HEK293 (cell line): ENCODE data around the gene CRMP1.
A peak's percentile ranks its signal among the peaks of the same experiment; 100 is the strongest.

Experiments used
- CTCF ChIA-PET: fragments of 350-600 bp; formaldehyde crosslinking; extraction: SDS; loops from one replicate; lab custom pipeline; 2021; ENCODE audit warnings: antibody characterized with exemption; lab: Yijun Ruan, JAX
- POLR2A ChIA-PET: fragments of 300-600 bp; formaldehyde crosslinking; extraction: SDS; loops from one replicate; lab custom pipeline; 2020; ENCODE audit warnings: antibody characterized with exemption, inconsistent platforms; lab: Yijun Ruan, JAX
- H3K27ac ChIP-seq: fragments of 200-500 bp; sonication (Bioruptor generic); 2 replicates; pipeline ENCODE4 v1.5.1; 2014; ENCODE audit warnings: low read depth, low read length, control low read depth, inconsistent platforms; ENCODE audit errors: extremely low read depth
- H3K36me3 ChIP-seq, 2 experiments: fragments of 200-500 bp in 1 of 2; sonication (Bioruptor generic) in 1 of 2; 1 replicate in 1 of 2; 2 replicates in 1 of 2; pipeline ENCODE4 v1.5.1; 2014 to 2017; ENCODE audit warnings: inconsistent platforms in 2 of 2, low read length in 2 of 2; ENCODE audit not compliant: control insufficient read depth in 2 of 2, insufficient read depth in 1 of 2
- H3K4me1 ChIP-seq: fragments of 200-500 bp; sonication (Bioruptor generic); 2 replicates; pipeline ENCODE4 v1.5.1; 2014; ENCODE audit warnings: mild to moderate bottlenecking, low read length, inconsistent platforms; ENCODE audit not compliant: control insufficient read depth, insufficient read depth
- H3K4me3 ChIP-seq: 2 replicates; pipeline ENCODE4 v1.5.1; 2011; ENCODE audit warnings: low read depth, mild to moderate bottlenecking, control low read depth, low read length, moderate library complexity
- H3K9me3 ChIP-seq: fragments of 200-500 bp; sonication (Bioruptor generic); 2 replicates; pipeline ENCODE4 v1.5.1; 2014; ENCODE audit warnings: low read depth, low read length, inconsistent platforms; ENCODE audit not compliant: control insufficient read depth, insufficient read depth
- HOXD13 ChIP-seq: sonication (generic); formaldehyde crosslinking; IDR thresholded peaks from 2 replicates; pipeline ENCODE4 v1.8.0; 2022; ENCODE audit warnings: missing genetic modification reagents, borderline replicate concordance
- OSR2 ChIP-seq: fragments of 450-650 bp; formaldehyde crosslinking; IDR thresholded peaks from 2 replicates; pipeline ENCODE4 v1.5.1; 2016; ENCODE audit warnings: missing biosample characterization, missing genetic modification characterization
- PRDM4 ChIP-seq: fragments of 450-650 bp; formaldehyde crosslinking; IDR thresholded peaks from 2 replicates; pipeline ENCODE4 v1.5.1; 2017; ENCODE audit warnings: missing biosample characterization, missing genetic modification characterization
- REST ChIP-seq: fragments of 450-650 bp; formaldehyde crosslinking; IDR thresholded peaks from 2 replicates; pipeline ENCODE4 v1.5.1; 2016; ENCODE audit warnings: missing biosample characterization, missing genetic modification characterization
- SALL2 ChIP-seq: fragments of 450-650 bp; formaldehyde crosslinking; IDR thresholded peaks from 2 replicates; pipeline ENCODE4 v1.5.0; 2017; ENCODE audit warnings: missing biosample characterization, mild to moderate bottlenecking, missing genetic modification characterization, borderline replicate concordance
- ZBTB17 ChIP-seq: fragments of 450-650 bp; formaldehyde crosslinking; IDR thresholded peaks from 2 replicates; pipeline ENCODE4 v1.5.1; 2016; ENCODE audit warnings: missing biosample characterization, missing genetic modification characterization
- ZBTB20 ChIP-seq: fragments of 450-650 bp; formaldehyde crosslinking; IDR thresholded peaks from 2 replicates; pipeline ENCODE4 v1.5.1; 2016; ENCODE audit warnings: missing biosample characterization, missing genetic modification characterization
- ZIC2 ChIP-seq: fragments of 450-650 bp; formaldehyde crosslinking; IDR thresholded peaks from 2 replicates; pipeline ENCODE4 v1.5.1; 2016; ENCODE audit warnings: missing biosample characterization, missing genetic modification characterization
- ZNF138 ChIP-seq: fragments of 450-650 bp; formaldehyde crosslinking; IDR thresholded peaks from 2 replicates; pipeline ENCODE4 v1.5.1; 2016; ENCODE audit warnings: missing biosample characterization, missing genetic modification characterization, borderline replicate concordance
- ZNF146 ChIP-seq: fragments of 450-650 bp; formaldehyde crosslinking; IDR thresholded peaks from 2 replicates; pipeline ENCODE4 v1.5.1; 2016; ENCODE audit warnings: missing biosample characterization, missing genetic modification characterization
- ZNF175 ChIP-seq: fragments of 450-650 bp; formaldehyde crosslinking; IDR thresholded peaks from 2 replicates; pipeline ENCODE4 v1.5.1; 2016; ENCODE audit warnings: missing biosample characterization, missing genetic modification characterization
- ZNF184 ChIP-seq: fragments of 450-650 bp; IDR thresholded peaks from 2 replicates; pipeline ENCODE4 v1.5.1; 2018; ENCODE audit warnings: missing biosample characterization, mild to moderate bottlenecking, missing genetic modification characterization
- ZNF324 ChIP-seq: fragments of 450-650 bp; formaldehyde crosslinking; IDR thresholded peaks from 2 replicates; pipeline ENCODE4 v1.5.1; 2016; ENCODE audit warnings: missing biosample characterization, missing genetic modification characterization
- ZNF426 ChIP-seq: fragments of 450-650 bp; formaldehyde crosslinking; IDR thresholded peaks from 2 replicates; pipeline ENCODE4 v1.5.1; 2017; ENCODE audit warnings: missing biosample characterization, missing genetic modification characterization, mild to moderate bottlenecking, inconsistent platforms, moderate library complexity
- ZNF571 ChIP-seq: fragments of 450-650 bp; formaldehyde crosslinking; IDR thresholded peaks from 2 replicates; pipeline ENCODE4 v1.5.0; 2017; ENCODE audit warnings: missing biosample characterization, missing genetic modification characterization
- ZNF600 ChIP-seq: fragments of 450-650 bp; formaldehyde crosslinking; IDR thresholded peaks from 2 replicates; pipeline ENCODE4 v1.5.1; 2016; ENCODE audit warnings: missing biosample characterization, missing genetic modification characterization
- ZNF677 ChIP-seq: fragments of 450-650 bp; IDR thresholded peaks from 2 replicates; pipeline ENCODE4 v1.5.0; 2018; ENCODE audit warnings: missing biosample characterization, mild to moderate bottlenecking, missing genetic modification characterization, moderate library complexity
- ZNF792 ChIP-seq: fragments of 450-650 bp; formaldehyde crosslinking; IDR thresholded peaks from 2 replicates; pipeline ENCODE4 v1.5.1; 2016; ENCODE audit warnings: missing biosample characterization, missing genetic modification characterization
- ZSCAN4 ChIP-seq: fragments of 450-650 bp; formaldehyde crosslinking; IDR thresholded peaks from 2 replicates; pipeline ENCODE4 v1.5.1; 2017; ENCODE audit warnings: missing biosample characterization, missing genetic modification characterization
- TF ChIP-seq, protein P1 (sequence below): fragments of 450-650 bp; formaldehyde crosslinking; conservative IDR thresholded peaks from 2 replicates; pipeline ENCODE4 v1.5.1; 2016; ENCODE audit warnings: low read depth, missing biosample characterization, missing genetic modification characterization
- TF ChIP-seq, protein P2 (sequence below): fragments of 450-650 bp; formaldehyde crosslinking; IDR thresholded peaks from 2 replicates; pipeline ENCODE4 v1.5.1; 2016; ENCODE audit warnings: missing biosample characterization, missing genetic modification characterization

Gene CRMP1

DNA sequence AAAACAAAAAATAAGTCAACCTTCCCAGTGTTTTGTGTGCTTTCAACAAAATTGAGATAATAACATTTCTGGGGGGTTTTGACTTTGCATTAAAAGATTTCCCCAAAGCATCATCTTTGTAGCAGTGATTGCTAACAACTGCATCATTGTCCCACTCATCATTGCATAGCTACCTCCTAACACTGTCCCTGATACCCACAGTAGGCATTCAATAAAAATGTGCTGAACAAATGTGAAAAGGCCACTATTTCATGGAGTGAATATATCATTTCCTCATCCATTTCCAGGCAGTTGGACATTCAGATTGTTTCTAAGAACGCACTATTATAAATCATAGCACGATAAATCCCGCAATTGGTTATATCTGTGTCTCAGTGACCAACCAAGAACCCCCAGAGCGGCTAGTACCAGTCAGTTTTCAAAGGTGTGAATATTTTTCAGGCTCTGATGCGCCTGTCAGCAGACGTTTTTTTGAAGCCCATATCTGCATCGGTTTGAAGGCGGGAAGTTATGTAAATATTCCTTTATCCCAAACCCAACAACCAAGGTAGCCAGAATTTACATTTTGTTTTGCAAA is 36.0 kb upstream of the CRMP1 start:
- ChIA-PET POLR2A (no interaction called here), CTCF (no interaction called here)
- TF ChIP-seq HOXD13: no peak
- H3K27ac ChIP-seq: no peak overlapping the region
- H3K9me3 ChIP-seq: no peaks in the 10 kb centered on the region
- no peaks in the 10 kb centered on the region for H3K4me1 ChIP-seq
- H3K4me3 ChIP-seq: no peak overlapping the region
- no peaks in the 10 kb centered on the region for H3K36me3 ChIP-seq

DNA sequence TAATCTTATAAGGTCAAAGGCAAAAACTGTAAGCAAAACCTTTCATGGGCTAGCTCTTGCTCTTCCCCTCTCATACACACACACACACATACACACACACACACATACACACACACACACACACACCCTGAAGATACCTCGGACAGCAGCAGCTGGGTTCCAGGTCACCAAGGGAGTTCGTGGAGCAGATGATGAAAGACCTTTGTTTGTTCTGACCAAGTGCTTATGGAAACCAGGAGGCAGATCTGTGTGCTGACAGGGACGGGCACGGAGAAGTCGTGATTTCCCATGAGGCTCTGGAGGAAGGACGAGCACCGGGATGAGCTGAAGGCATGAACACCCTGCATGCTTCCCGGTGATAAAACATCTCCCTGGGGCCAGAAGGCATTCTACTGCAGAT is 35.4 kb upstream of the CRMP1 start:
- Histone ChIP-seq H3K9me3 (no peaks in the 10 kb centered on the region), H3K4me1 (no peaks in the 10 kb centered on the region), H3K36me3 (no peaks in the 10 kb centered on the region), H3K27ac (no peak overlapping the region), H3K4me3 (no peak overlapping the region)
- CTCF ChIA-PET: no interaction called here
- TF ChIP-seq OSR2 (no peak), ZNF600 (tag by site-specific recombination) (no peak), ZBTB17 (tag by site-specific recombination) (no peak), SALL2 (no peak), ZNF677 (tag by site-specific recombination) (no peak), ZNF138 (tag by site-specific recombination) (no peak), ZSCAN4 (peak; percentile 78), REST (peak; percentile 98), ZBTB20 (no peak), ZIC2 (0 out of 2 replicates have a peak, but pooled peaks have one; percentile 22), ZNF792 (tag by site-specific recombination) (no peak)
- TF ChIP-seq, protein P1, sequence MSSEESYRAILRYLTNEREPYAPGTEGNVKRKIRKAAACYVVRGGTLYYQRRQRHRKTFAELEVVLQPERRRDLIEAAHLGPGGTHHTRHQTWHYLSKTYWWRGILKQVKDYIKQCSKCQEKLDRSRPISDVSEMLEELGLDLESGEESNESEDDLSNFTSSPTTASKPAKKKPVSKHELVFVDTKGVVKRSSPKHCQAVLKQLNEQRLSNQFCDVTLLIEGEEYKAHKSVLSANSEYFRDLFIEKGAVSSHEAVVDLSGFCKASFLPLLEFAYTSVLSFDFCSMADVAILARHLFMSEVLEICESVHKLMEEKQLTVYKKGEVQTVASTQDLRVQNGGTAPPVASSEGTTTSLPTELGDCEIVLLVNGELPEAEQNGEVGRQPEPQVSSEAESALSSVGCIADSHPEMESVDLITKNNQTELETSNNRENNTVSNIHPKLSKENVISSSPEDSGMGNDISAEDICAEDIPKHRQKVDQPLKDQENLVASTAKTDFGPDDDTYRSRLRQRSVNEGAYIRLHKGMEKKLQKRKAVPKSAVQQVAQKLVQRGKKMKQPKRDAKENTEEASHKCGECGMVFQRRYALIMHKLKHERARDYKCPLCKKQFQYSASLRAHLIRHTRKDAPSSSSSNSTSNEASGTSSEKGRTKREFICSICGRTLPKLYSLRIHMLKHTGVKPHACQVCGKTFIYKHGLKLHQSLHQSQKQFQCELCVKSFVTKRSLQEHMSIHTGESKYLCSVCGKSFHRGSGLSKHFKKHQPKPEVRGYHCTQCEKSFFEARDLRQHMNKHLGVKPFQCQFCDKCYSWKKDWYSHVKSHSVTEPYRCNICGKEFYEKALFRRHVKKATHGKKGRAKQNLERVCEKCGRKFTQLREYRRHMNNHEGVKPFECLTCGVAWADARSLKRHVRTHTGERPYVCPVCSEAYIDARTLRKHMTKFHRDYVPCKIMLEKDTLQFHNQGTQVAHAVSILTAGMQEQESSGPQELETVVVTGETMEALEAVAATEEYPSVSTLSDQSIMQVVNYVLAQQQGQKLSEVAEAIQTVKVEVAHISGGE: no peak
- POLR2A ChIA-PET: no interaction called here

DNA sequence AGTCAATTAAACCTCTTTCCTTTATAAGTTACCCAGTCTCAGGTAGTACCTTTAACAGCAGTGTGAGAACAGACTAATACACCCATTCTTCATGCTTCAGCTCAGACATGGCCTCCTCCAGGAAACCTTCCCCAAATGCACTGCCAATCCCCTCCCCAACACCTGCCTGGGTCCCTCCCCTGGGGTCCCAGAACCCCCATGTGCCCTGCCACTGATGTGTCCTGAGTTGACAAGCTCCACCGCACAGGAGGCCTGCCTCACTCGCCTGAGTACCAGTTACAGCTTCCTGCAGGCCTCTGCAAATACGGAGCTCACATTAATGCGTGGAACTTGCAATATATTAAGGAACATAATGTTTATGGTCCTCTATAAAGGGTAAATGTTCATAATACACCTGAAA is 34.9 kb upstream of the CRMP1 start:
- no peaks in the 10 kb centered on the region for H3K9me3 ChIP-seq
- H3K4me3 ChIP-seq: no peak overlapping the region
- ChIA-PET CTCF (no interaction called here), POLR2A (no interaction called here)
- no peak overlapping the region for H3K27ac ChIP-seq
- H3K36me3 ChIP-seq: no peaks in the 10 kb centered on the region
- no peaks in the 10 kb centered on the region for H3K4me1 ChIP-seq
- TF ChIP-seq, protein P2, sequence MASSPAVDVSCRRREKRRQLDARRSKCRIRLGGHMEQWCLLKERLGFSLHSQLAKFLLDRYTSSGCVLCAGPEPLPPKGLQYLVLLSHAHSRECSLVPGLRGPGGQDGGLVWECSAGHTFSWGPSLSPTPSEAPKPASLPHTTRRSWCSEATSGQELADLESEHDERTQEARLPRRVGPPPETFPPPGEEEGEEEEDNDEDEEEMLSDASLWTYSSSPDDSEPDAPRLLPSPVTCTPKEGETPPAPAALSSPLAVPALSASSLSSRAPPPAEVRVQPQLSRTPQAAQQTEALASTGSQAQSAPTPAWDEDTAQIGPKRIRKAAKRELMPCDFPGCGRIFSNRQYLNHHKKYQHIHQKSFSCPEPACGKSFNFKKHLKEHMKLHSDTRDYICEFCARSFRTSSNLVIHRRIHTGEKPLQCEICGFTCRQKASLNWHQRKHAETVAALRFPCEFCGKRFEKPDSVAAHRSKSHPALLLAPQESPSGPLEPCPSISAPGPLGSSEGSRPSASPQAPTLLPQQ: no peak
- TF ChIP-seq ZNF146 (no peak), ZNF184 (tag by site-specific recombination) (no peak), ZNF324 (tag by site-specific recombination) (no peak), PRDM4 (no peak), ZNF426 (no peak), ZNF571 (tag by site-specific recombination) (no peak), ZNF175 (tag by site-specific recombination) (no peak)
